K562 (cell line): ENCODE results near the gene RIC3. TPM values are rescaled to one million over a fixed set of nuclear protein-coding genes. Genes with fewer than 3 reads are reported as not detected.

ENCODE experiments used
- ATAC-seq: fragments of 200-7000 bp; cut with Tn5 transposase; 3 replicates; pipeline ENCODE4 v1.9.1; 2020; ENCODE audit warnings: moderate library complexity
- BruUV-seq: library from RNA; stranded (reverse); fragments of 400-500 nt; replicated peaks from 2 replicates; lab custom pipeline; 2021; lab: Mats Ljungman, UMichigan
- CTCF ChIA-PET: fragments of 300-600 bp; formaldehyde crosslinking; extraction: SDS; loops from one replicate; lab custom pipeline; 2021; ENCODE audit warnings: low intra/inter-chr PET ratio; lab: Yijun Ruan, JAX
- POLR2A ChIA-PET: fragments of 300-600, 350-650 bp; sonication (Branson Sonifier 250); formaldehyde crosslinking; extraction: SDS; loops from one replicate; lab custom pipeline; 2021; ENCODE audit warnings: antibody characterized with exemption, inconsistent platforms; lab: Yijun Ruan, JAX
- DNase-seq, 4 experiments: peaks; one replicate each; pipeline versions ENCODE4 v3.0.0 to v3.0.0-alpha.2; 2011 to 2018; ENCODE audit warnings: low spot score in 3 of 4, mixed read lengths in 3 of 4; ENCODE audit errors: extremely low read depth in 1 of 4
- FAIRE-seq: peaks from 2 replicates; lab custom pipeline; 2011; peaks lifted over from hg19 to GRCh38; lab: Jason Lieb, UNC
- H2AFZ ChIP-seq: 2 replicates; pipeline ENCODE4 v1.6.0; 2011; ENCODE audit warnings: low read depth, low read length, control low read depth, inconsistent platforms
- H3K27ac ChIP-seq: fragments of 200-600 bp; 3 replicates; pipeline ENCODE4 v1.8.0; 2011; ENCODE audit warnings: low read depth, mild to moderate bottlenecking, control low read depth, inconsistent platforms, low read length, moderate library complexity, mixed read lengths; ENCODE audit errors: extremely low read depth
- H3K27me3 ChIP-seq, 2 experiments: fragments of 300-600 bp in 1 of 2; 2 replicates in 1 of 2; 3 replicates in 1 of 2; pipeline versions ENCODE4 v1.6.0 to v1.8.0; 2011; ENCODE audit warnings: inconsistent platforms in 2 of 2, low read length in 2 of 2, mild to moderate bottlenecking in 1 of 2, mixed read lengths in 1 of 2, moderate library complexity in 1 of 2; ENCODE audit not compliant: control insufficient read depth in 2 of 2, insufficient read depth in 2 of 2
- H3K36me3 ChIP-seq: fragments of 300-600 bp; 3 replicates; pipeline ENCODE4 v1.8.0; 2011; ENCODE audit warnings: mild to moderate bottlenecking, low read length, inconsistent platforms; ENCODE audit not compliant: control insufficient read depth, insufficient read depth
- H3K4me1 ChIP-seq, 2 experiments: fragments of 200-600 bp in 1 of 2; replicated peaks in 1 of 2; 2 replicates in 1 of 2; 3 replicates in 1 of 2; pipeline versions ENCODE4 v1.5.1 to v1.8.0; 2011; ENCODE audit warnings: inconsistent platforms in 2 of 2, low read length in 2 of 2, mild to moderate bottlenecking in 1 of 2, mixed read lengths in 1 of 2, moderate library complexity in 1 of 2; ENCODE audit not compliant: control insufficient read depth in 2 of 2, insufficient read depth in 2 of 2
- H3K4me2 ChIP-seq: 2 replicates; pipeline ENCODE4 v1.6.1; 2011; ENCODE audit warnings: low read length, control low read depth, inconsistent platforms, mixed read lengths; ENCODE audit not compliant: insufficient read depth
- H3K4me3 ChIP-seq: fragments of 200-600 bp; sonication (generic), shearing (Covaris generic); 2 replicates; pipeline ENCODE4 v1.5.1; 2016; ENCODE audit warnings: control low read depth, inconsistent platforms
- H3K79me2 ChIP-seq: fragments of 200-600 bp; 3 replicates; pipeline ENCODE4 v1.8.0; 2011; ENCODE audit warnings: low read length, inconsistent platforms; ENCODE audit not compliant: control insufficient read depth, insufficient read depth
- H3K9ac ChIP-seq, 2 experiments: 2 replicates each; pipeline versions ENCODE4 v1.6.0 to v1.6.1; 2011; ENCODE audit warnings: low read depth in 2 of 2, low read length in 2 of 2, control low read depth in 1 of 2, inconsistent platforms in 1 of 2, mild to moderate bottlenecking in 1 of 2, mixed read lengths in 1 of 2; ENCODE audit not compliant: insufficient read depth in 1 of 2
- H3K9me1 ChIP-seq: one replicate; pipeline ENCODE4 v1.6.0; 2011; ENCODE audit warnings: inconsistent platforms, mild to moderate bottlenecking, low read length, moderate library complexity; ENCODE audit not compliant: control insufficient read depth, insufficient read depth
- H3K9me3 ChIP-seq: replicated peaks from 2 replicates; pipeline ENCODE4 v1.5.1; 2011; ENCODE audit warnings: low read depth, low read length, inconsistent platforms; ENCODE audit not compliant: control insufficient read depth, insufficient read depth
- H4K20me1 ChIP-seq: replicated peaks from 2 replicates; pipeline ENCODE4 v1.6.1; 2011; ENCODE audit warnings: low read length, inconsistent platforms, mixed read lengths; ENCODE audit not compliant: control insufficient read depth, insufficient read depth
- CAMTA2 ChIP-seq: fragments of 250-450 bp; sonication (Bioruptor Pico); conservative IDR thresholded peaks from 2 replicates; pipeline ENCODE4 v1.5.1; 2022
- CBX2 ChIP-seq: fragments of 200-600 bp; sonication (generic); IDR thresholded peaks from one replicate; pipeline ENCODE4 v1.6.1; 2012; ENCODE audit warnings: mild to moderate bottlenecking, low read length, inconsistent platforms; ENCODE audit not compliant: insufficient read depth, poor library complexity, severe bottlenecking
- CCNT2 ChIP-seq: IDR thresholded peaks from 2 replicates; pipeline ENCODE4 v1.6.1; 2011; ENCODE audit warnings: borderline replicate concordance, low read depth, mild to moderate bottlenecking, moderate library complexity, mixed read lengths, low read length; ENCODE audit not compliant: insufficient read length; ENCODE audit errors: extremely low read depth
- ETS1 ChIP-seq: conservative IDR thresholded peaks from 2 replicates; pipeline ENCODE4 v1.6.1; 2011; ENCODE audit warnings: low read depth, mild to moderate bottlenecking, low read length; ENCODE audit not compliant: control insufficient read depth
- HCFC1 ChIP-seq: IDR thresholded peaks from 2 replicates; pipeline ENCODE4 v1.6.1; 2012; ENCODE audit warnings: low read depth, low read length, improper control_type of control experiment
- HES1 ChIP-seq: fragments of 450-650 bp; IDR thresholded peaks from 2 replicates; pipeline ENCODE4 v1.6.1; 2016; ENCODE audit warnings: low read depth, mild to moderate bottlenecking, moderate library complexity
- MEIS2 ChIP-seq: fragments of 450-650 bp; IDR thresholded peaks from 2 replicates; pipeline ENCODE4 v1.6.1; 2014; ENCODE audit warnings: mild to moderate bottlenecking; ENCODE audit not compliant: partially characterized antibody
- NCOA2 ChIP-seq, 2 experiments: fragments of 450-650 bp; IDR thresholded peaks; 2 replicates each; pipeline ENCODE4 v1.6.1; 2018; ENCODE audit warnings: mild to moderate bottlenecking in 2 of 2, moderate library complexity in 1 of 2; ENCODE audit not compliant: partially characterized antibody in 2 of 2
- WHSC1 ChIP-seq: IDR thresholded peaks from one replicate; pipeline ENCODE4 v1.6.1; 2012; ENCODE audit warnings: low read length, control low read depth, inconsistent platforms
- ZBTB1 ChIP-seq: sonication (generic); formaldehyde crosslinking; IDR thresholded peaks from 2 replicates; pipeline ENCODE4 v1.8.1; 2023; ENCODE audit warnings: missing genetic modification reagents, low read depth, mild to moderate bottlenecking, borderline replicate concordance
- ZBTB12 ChIP-seq: fragments of 250-450 bp; sonication (Bioruptor Pico); IDR thresholded peaks from 2 replicates; pipeline ENCODE4 v1.4.0; 2020
- ZEB2 ChIP-seq: fragments of 450-650 bp; IDR thresholded peaks from 2 replicates; pipeline ENCODE4 v1.6.1; 2016
- ZNF12 ChIP-seq: sonication (generic); formaldehyde crosslinking; IDR thresholded peaks from 2 replicates; pipeline ENCODE4 v1.4.0; 2020; ENCODE audit warnings: mild to moderate bottlenecking, missing genetic modification reagents
- ZNF3 ChIP-seq: fragments of 250-450 bp; sonication (Bioruptor Pico); IDR thresholded peaks from 2 replicates; pipeline ENCODE4 v1.5.0; 2021; ENCODE audit warnings: mild to moderate bottlenecking, moderate library complexity
- ZNF77 ChIP-seq: fragments of 250-450 bp; sonication (Bioruptor Pico); IDR thresholded peaks from 2 replicates; pipeline ENCODE4 v1.5.0; 2020
- WGBS: fragments of 100-300 bp; shearing (Covaris generic); methylation state at CpG from one replicate; pipeline ENCODE4 v1.1.6; 2016; ENCODE audit warnings: low coverage, mixed read lengths; ENCODE audit not compliant: insufficient coverage; ENCODE audit errors: missing lambda C conversion rate; 5-methylcytosine and 5-hydroxymethylcytosine counted together
- in situ Hi-C: fragments of 300-500 bp; cut with MboI; formaldehyde crosslinking; loops from 4 replicates; pipeline ENCODE4 v1.15.0; 2018; ENCODE audit warnings: inconsistent platforms, mixed read lengths
- intact Hi-C: fragments of 100-400 bp; cut with micrococcal nuclease; formaldehyde crosslinking; loops from 2 replicates; pipeline ENCODE4 v1.14.2; 2022
- polyA plus RNA-seq, 8 experiments: library from polyadenylated mRNA; depleted of rRNA in 4 of 8; stranded (reverse) in 5 of 8; unstranded in 3 of 8; fragments of >200 nt; fragmentation: Nextera tagmentation in 2 of 8; fragmentation: Illumina TruSeq in 1 of 8; extraction: Ambion mirVana in 2 of 8; extraction: Trizol in 1 of 8; gene quantifications; 2 replicates each; pipeline versions ENCODE4 v1.2.1 to v1.2.3, GENCODE V29; 2011 to 2014; ENCODE audit warnings: inconsistent platforms in 1 of 8, missing spikeins in 1 of 8
- total RNA-seq, 7 experiments: library from RNA; depleted of rRNA in 6 of 7; stranded (reverse); fragments of >200 nt in 6 of 7; fragmentation: Illumina TruSeq in 2 of 7; extraction: Trizol in 2 of 7; gene quantifications; 2 replicates each; pipeline versions ENCODE4 v1.2.1 to v1.2.3, GENCODE V29; 2011 to 2021; ENCODE audit warnings: low replicate concordance in 1 of 7
- TF ChIP-seq, protein P1 (sequence below): fragments of 450-650 bp; conservative IDR thresholded peaks from 2 replicates; pipeline ENCODE4 v1.6.1; 2016; ENCODE audit warnings: missing genetic modification characterization, low read depth, mild to moderate bottlenecking, missing compliant biosample characterization, moderate library complexity
- TF ChIP-seq, protein P2 (sequence below): fragments of 450-650 bp; formaldehyde crosslinking; IDR thresholded peaks from 2 replicates; pipeline ENCODE4 v1.4.0; 2022; ENCODE audit warnings: missing genetic modification characterization

The RIC3 gene
- total and polyA plus RNA-seq, 9 of the 15 experiments (the other 6 are each of a cell fraction or from before 2014, with no cell fraction given) = 0.03 to 0.16 (median 0.05) TPM; not detected in 4

DNA sequence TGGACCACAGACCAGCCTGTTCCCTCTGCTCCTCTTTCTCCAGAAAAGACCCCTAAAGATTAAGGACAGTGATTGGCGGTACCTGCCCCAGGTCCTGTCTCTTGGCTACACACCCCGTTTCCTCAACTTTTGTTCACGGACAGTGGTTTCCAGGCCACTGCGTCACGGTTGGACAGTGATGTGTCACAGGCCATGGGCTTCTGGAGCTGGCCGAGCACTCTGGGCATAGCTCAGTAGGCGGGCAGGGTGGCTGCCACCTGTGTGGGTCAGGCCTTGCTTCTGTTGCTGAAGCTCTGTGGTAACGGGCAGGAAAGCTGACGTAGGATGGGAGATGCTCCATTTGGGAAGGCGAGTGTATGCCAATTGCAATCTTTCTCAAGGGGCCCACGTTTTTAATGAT, 74.2 kb downstream of the RIC3 start:
- no peak for DNase-seq
- Histone ChIP-seq H3K4me1 (peaks cover 0 to 3% of the 10 kb centered on the region in 2 experiments; a peak in 2 of 5 replicates), H3K79me2 (no peaks in the 10 kb centered on the region), H3K9me3 (no peaks in the 10 kb centered on the region), H3K27ac (no peak overlapping the region), H3K9me1 (no peaks in the 10 kb centered on the region), H2AFZ (no peak overlapping the region), H4K20me1 (no peaks in the 10 kb centered on the region), H3K9ac (no peak overlapping the region), H3K36me3 (no peaks in the 10 kb centered on the region), H3K4me3 (no peak overlapping the region), H3K4me2 (no peak overlapping the region), H3K27me3 (peaks cover 0 to 34% of the 10 kb centered on the region in 2 experiments; a peak in 2 of 5 replicates)
- no peak for TF ChIP-seq MEIS2
- no peak for TF ChIP-seq HCFC1
- TF ChIP-seq, protein P1, sequence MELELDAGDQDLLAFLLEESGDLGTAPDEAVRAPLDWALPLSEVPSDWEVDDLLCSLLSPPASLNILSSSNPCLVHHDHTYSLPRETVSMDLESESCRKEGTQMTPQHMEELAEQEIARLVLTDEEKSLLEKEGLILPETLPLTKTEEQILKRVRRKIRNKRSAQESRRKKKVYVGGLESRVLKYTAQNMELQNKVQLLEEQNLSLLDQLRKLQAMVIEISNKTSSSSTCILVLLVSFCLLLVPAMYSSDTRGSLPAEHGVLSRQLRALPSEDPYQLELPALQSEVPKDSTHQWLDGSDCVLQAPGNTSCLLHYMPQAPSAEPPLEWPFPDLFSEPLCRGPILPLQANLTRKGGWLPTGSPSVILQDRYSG = no peak
- TF ChIP-seq NCOA2 (IDR thresholded peaks at IDR 0.05; ENCODE audit: partially characterized antibody in 2 of 2) = no peak
- TF ChIP-seq ZNF77 (CRISPR knock-in tag) = no peak
- TF ChIP-seq ZBTB1 (CRISPR knock-in tag) = no peak
- TF ChIP-seq ZBTB12 (CRISPR knock-in tag) = no peak
- TF ChIP-seq, protein P2, sequence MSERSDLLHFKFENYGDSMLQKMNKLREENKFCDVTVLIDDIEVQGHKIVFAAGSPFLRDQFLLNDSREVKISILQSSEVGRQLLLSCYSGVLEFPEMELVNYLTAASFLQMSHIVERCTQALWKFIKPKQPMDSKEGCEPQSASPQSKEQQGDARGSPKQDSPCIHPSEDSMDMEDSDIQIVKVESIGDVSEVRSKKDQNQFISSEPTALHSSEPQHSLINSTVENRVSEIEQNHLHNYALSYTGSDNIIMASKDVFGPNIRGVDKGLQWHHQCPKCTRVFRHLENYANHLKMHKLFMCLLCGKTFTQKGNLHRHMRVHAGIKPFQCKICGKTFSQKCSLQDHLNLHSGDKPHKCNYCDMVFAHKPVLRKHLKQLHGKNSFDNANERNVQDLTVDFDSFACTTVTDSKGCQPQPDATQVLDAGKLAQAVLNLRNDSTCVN (CRISPR knock-in tag) = no peak
- TF ChIP-seq ZEB2 = no peak
- TF ChIP-seq HES1 = no peak
- no peak for TF ChIP-seq CCNT2
- no peak for TF ChIP-seq CBX2
- no peak for TF ChIP-seq ETS1
- TF ChIP-seq ZNF3 (CRISPR knock-in tag) = no peak
- no peak for TF ChIP-seq CAMTA2
- no peak for TF ChIP-seq WHSC1
- no peak for TF ChIP-seq ZNF12 (CRISPR knock-in tag)
- ChIA-PET CTCF (no interaction called here), POLR2A (interaction anchor here (0.7 kb wide), 1 partner anchor 8 kb away, joined by 3 read pairs; no protein-coding TSS in a partner anchor)
- FAIRE-seq = no peak
- no TSS peak for BruUV-seq
- in situ Hi-C loops = loop anchor here (5.0 to 10.0 kb wide), 2 partner anchors 87 to 200 kb away; no protein-coding TSS in a partner anchor
- intact Hi-C loops = loop anchor here (5.0 to 10.0 kb wide), 2 partner anchors 390 to 997 kb away; partner anchors contain the start of gene OVCH2
- ATAC-seq = no peak
- under 1% methylated on average over 11 of the region's 11 CpGs for WGBS
